HEK293T (cell line): ENCODE data around the gene RASSF4.

Experiments
- FOXK2 ChIP-seq: fragments of 450-650 bp; IDR thresholded peaks from 2 replicates; pipeline ENCODE4 v1.6.1; 2016; ENCODE audit warnings: mild to moderate bottlenecking
- NFRKB ChIP-seq: fragments of 450-650 bp; IDR thresholded peaks from 2 replicates; pipeline ENCODE4 v1.6.1; 2016; ENCODE audit warnings: mild to moderate bottlenecking, moderate library complexity
- SP1 ChIP-seq: fragments of 450-650 bp; IDR thresholded peaks from 2 replicates; pipeline ENCODE4 v1.6.1; 2017

GRCh38 chr10:44986179-44986578, 26.6 kb downstream of the RASSF4 start:
- TF ChIP-seq SP1, result no peak
- TF ChIP-seq FOXK2, result no peak
- TF ChIP-seq NFRKB, result no peak
